ENCODE data around the gene PM20D2.
A peak's percentile ranks its signal among the peaks of the same experiment; 100 is the strongest.

PM20D2 gene

DNA sequence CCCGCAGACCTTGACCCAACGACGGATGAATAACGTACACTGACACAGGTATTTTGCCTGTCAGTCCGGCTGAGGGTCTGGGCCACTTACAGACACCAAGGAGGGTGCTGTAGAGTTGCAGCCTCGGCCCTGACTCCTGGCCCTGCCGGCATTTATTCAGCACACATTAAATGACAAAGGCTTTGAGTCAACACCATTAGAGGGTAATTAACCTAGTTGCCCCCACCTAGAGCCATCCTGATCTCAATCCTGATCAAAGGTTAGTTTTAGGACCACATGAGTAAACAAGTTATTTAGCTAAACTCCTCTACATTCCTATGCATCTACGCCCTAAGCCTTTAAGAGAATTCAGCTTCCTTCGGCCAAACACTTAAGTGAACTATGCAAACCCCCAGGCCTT, 11.9 kb upstream of the PM20D2 start:
- DNase-seq (ENCODE audit: low spot score): no peak
- TF ChIP-seq, protein P1, sequence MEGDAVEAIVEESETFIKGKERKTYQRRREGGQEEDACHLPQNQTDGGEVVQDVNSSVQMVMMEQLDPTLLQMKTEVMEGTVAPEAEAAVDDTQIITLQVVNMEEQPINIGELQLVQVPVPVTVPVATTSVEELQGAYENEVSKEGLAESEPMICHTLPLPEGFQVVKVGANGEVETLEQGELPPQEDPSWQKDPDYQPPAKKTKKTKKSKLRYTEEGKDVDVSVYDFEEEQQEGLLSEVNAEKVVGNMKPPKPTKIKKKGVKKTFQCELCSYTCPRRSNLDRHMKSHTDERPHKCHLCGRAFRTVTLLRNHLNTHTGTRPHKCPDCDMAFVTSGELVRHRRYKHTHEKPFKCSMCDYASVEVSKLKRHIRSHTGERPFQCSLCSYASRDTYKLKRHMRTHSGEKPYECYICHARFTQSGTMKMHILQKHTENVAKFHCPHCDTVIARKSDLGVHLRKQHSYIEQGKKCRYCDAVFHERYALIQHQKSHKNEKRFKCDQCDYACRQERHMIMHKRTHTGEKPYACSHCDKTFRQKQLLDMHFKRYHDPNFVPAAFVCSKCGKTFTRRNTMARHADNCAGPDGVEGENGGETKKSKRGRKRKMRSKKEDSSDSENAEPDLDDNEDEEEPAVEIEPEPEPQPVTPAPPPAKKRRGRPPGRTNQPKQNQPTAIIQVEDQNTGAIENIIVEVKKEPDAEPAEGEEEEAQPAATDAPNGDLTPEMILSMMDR (IDR thresholded peaks at IDR 0.05; ENCODE audit: extremely low read depth, missing control alignments): no peak

DNA sequence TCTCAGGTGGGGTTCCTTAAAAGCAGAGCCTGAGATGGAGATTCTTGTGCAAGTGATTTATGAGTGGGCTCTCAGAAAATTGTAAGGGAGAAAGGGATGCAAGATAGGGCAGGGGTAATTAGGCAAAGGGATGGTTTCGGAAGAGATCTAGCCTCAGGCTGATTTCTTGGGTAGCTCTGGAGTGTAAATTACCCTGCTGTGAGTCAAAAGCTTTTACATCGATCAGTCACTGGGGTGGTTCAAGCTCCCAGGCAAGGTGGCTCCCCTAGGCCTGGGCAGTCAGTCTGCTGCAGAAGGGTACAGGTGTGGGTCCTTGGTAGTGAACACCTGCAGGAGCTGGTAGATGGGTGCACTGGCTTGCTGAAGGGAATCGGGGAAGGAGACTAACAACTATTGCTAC, 11.1 kb upstream of the PM20D2 start:
- TF ChIP-seq, protein P1 (IDR thresholded peaks at IDR 0.05; ENCODE audit: extremely low read depth, missing control alignments): no peak
- DNase-seq (ENCODE audit: low spot score): no peak

DNA sequence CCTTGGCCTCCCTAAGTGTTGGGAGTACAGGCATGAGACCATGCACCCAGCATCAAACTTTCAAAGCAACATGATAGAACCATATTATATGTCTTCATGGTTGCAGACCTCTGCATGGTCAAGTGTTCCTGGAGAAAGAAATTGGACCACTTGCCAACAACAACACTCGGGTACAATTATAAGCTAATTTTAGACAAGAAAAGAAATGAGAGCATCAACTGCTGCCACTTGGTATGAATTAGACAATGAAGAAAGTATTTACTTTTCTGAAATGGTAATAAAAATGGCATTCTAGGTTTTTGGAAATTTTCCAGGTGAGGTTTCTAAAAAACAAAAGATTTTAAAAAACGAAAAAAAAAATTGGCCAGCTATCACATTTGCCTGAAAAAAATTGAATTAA, 7.7 kb upstream of the PM20D2 start:
- no peak for DNase-seq (ENCODE audit: low spot score)
- TF ChIP-seq, protein P1 (IDR thresholded peaks at IDR 0.05; ENCODE audit: extremely low read depth, missing control alignments): no peak

DNA sequence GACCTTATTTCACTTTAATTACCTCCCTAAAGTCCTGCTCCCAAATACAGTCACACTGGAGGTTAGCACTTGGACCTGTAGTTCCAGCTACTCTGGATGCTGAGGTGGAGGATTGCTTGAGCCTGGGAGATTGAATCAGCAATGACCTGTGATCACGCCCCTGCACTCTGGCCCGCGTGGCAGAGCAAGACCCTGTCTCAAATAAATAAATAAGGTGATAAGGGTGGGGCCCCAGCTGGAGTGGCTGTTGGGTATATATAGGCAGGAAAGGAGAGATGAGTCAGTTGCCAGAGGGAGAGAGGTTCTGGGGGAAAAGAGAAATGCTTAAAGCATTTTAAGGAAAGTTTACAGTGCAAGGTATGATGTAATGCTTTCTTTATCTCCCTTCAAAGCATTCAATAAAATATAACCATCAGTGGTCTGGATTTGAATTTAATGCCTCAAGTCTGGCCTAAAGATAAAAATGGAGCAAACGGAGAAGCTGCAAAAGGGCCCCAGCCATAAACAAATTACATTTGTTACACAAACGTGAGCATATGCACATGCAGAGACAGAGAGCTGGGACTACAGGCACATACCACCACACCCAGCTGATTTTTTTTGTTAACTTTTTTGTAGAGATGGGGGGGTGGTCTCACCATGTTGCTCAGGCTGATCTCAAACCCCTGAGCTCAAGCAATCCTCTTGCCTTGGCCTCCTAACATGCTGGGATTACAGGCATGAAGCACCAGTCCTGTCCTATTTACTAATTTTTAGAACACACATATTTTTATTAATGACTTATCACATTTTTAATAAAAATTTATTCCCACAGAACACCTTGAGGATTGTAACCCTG, 6.1 kb upstream of the PM20D2 start:
- TF ChIP-seq, protein P1 (IDR thresholded peaks at IDR 0.05; ENCODE audit: extremely low read depth, missing control alignments): no peak

DNA sequence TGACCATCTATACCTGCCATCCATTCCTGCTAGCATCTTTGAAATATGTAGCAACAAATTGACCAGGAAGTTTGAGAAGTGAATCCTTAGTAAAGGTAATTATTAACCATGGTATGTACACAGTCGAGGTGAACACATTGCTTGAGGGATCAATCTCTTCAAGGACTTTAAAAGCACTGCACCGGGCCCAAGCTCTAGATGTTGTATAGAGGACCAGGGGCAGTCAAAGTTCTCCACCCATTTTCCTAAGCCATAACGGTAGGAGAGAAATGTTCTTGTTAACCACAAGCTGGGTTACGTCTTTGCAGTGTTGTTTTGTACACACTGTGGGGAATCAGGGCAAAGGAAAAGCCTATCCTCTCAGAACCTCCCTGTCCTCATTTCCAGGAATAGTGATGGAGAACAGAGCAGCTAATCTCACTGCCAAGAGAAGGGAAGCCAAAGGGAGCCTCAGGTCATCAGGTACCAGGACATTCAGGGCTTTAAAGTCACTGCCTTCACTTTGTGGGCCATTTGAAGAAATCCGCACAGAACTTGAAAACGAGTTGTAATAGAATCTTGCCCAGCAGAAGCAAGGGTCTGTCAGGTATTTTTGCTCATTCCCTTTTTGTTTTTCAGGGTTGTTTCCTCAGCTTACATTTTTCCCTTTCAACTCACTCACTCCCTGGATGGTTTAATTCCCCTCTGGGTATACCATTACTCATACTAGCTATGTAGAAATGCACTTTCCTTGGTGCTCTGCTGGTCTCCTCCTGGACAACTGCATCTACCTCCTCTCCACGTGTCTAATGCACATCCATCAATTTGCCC, 5.3 kb upstream of the PM20D2 start:
- TF ChIP-seq, protein P1 (IDR thresholded peaks at IDR 0.05; ENCODE audit: extremely low read depth, missing control alignments): no peak
- DNase-seq (ENCODE audit: low spot score): no peak

More for the DNA sequence above, 6.1 kb upstream of the PM20D2 start:
- no peak for DNase-seq (ENCODE audit: low spot score)

DNA sequence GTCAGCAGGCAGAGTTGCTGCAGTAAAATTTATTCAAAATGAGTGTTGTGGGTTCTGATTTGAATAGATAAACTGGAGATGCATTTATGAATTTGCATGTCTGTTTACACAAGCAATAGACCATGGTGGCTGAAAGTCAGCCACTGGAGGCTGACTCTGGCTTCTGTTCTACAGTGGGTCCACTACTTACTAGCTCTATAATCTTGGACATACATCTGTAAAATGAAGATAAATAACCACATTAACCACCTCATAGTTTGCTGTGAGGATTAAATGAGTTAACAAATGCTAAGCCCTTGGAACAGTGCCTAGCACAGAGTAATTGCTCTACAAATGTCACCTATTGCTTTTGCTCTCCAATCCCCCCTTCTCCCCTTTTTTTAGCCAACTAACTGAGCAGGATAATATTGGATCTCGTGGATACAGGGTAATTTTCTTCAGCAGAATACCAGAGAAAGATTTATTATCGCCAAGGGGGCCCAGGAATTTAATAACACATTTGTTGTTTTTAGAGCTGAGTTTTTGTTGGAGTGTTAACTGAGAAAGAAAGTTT, 1.4 kb upstream of the PM20D2 start:
- DNase-seq (ENCODE audit: low spot score): peak; percentile 58
- TF ChIP-seq, protein P1 (IDR thresholded peaks at IDR 0.05; ENCODE audit: extremely low read depth, missing control alignments): no peak
